Measurements from ENCODE around the gene PLXND1. TPM values are rescaled to one million over a fixed set of nuclear protein-coding genes. Genes with fewer than 3 reads are reported as not detected.

PLXND1 gene
- total RNA-seq, 4 donors from 2014 or later = 155 to 300 (median 197) TPM

DNA sequence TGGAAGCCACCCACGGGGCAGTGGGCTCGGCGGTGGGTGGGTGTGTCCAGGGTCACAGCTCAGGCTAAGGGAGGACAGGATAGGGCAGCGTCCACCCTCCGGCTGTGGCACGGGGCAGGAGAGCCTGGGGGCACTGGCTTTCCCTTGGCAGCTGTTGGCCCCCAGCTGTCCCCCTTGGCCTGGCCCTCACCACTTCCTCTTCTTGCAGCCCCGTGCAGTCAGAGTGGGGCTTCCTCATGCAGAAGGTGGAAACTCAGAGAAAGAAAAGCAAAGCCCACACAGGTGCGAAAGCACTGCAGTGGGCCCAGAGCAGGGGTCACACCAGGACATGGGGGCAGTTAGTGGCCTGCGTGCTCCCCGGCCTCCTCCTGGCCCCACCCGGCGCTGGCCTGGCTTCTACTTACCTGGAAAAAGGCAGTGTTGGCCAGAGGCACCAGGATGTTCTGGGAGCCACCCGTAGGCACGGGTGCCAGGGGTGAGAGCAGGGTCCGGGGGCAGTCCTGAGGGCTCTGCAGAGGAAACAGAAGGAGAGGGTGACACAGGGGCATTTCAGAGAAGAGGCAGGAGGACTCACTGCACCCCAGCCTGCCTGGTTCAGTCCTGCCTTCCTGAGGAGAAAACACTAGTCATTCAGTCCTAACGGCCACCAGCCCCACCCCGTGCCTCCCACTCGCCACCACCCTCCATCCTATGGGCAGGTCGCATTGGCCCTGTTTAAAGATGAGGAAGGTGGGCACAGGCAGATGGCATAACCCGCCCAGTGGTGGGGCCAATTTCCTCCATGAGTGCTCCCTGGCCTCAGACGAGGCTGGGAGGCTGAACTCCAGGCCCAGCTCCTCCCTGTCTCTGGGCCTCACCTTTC is 28.3 kb downstream of the PLXND1 start:
- H3K4me1 ChIP-seq = peaks cover 0 to 45% (median 33%) of the 10 kb centered on the region in 4 donors
- H3K27me3 ChIP-seq = no peaks in the 10 kb centered on the region
- DNase-seq (ENCODE audit: low spot score in 2 of 2) = no peak
- 65 to 66% methylated on average over 18 to 19 of the region's 21 CpGs for WGBS, 2 donors
- TF ChIP-seq, protein P1, sequence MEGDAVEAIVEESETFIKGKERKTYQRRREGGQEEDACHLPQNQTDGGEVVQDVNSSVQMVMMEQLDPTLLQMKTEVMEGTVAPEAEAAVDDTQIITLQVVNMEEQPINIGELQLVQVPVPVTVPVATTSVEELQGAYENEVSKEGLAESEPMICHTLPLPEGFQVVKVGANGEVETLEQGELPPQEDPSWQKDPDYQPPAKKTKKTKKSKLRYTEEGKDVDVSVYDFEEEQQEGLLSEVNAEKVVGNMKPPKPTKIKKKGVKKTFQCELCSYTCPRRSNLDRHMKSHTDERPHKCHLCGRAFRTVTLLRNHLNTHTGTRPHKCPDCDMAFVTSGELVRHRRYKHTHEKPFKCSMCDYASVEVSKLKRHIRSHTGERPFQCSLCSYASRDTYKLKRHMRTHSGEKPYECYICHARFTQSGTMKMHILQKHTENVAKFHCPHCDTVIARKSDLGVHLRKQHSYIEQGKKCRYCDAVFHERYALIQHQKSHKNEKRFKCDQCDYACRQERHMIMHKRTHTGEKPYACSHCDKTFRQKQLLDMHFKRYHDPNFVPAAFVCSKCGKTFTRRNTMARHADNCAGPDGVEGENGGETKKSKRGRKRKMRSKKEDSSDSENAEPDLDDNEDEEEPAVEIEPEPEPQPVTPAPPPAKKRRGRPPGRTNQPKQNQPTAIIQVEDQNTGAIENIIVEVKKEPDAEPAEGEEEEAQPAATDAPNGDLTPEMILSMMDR (IDR thresholded peaks at IDR 0.05) = no peak
- peaks cover 0 to 100% (median 0%) of the 10 kb centered on the region in 3 donors for H3K36me3 ChIP-seq
- peak overlapping the region in 3 of 4 donors; percentile 84 to 91 (median 89) for H3K27ac ChIP-seq
- H3K9me3 ChIP-seq = no peaks in the 10 kb centered on the region
- H3K4me3 ChIP-seq = no peak overlapping the region

DNA sequence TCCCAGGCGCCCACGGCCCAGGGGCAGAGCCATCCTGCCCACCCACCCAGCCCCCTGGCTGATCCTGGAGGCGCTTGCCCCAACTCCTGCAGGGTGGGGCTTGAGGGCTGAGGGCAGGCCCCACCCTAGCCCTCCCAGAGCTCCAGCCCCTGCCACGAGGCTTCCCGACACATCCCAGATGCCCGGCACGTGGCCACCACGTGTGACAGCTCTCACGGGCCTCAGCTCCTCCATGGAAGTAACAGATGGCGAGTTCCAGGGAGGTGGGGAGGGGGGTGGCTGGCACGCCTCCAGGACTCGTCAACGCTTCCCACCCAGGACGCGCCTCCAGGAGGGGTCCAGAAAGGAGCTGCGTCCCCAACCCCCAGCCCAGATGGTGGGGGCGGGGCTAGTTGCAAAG is 29.1 kb downstream of the PLXND1 start:
- TF ChIP-seq, protein P1 (IDR thresholded peaks at IDR 0.05) = no peak
- TF ChIP-seq POLR2A (IDR thresholded peaks at IDR 0.05) = no peak
- no peak for TF ChIP-seq EP300 (IDR thresholded peaks at IDR 0.05)
- peak; percentile 62 to 64 for DNase-seq (ENCODE audit: low spot score in 2 of 2)
- Histone ChIP-seq H3K36me3 (peaks cover 0 to 100% (median 6%) of the 10 kb centered on the region in 3 donors), H3K4me1 (peaks cover 0 to 45% (median 33%) of the 10 kb centered on the region in 4 donors), H3K4me3 (no peak overlapping the region), H3K27me3 (no peaks in the 10 kb centered on the region), H3K27ac (peak overlapping the region; percentile 34 to 91 (median 86)), H3K9me3 (no peaks in the 10 kb centered on the region)
- WGBS, 2 donors = 35 to 41% methylated on average over 13 to 15 of the region's 17 CpGs

DNA sequence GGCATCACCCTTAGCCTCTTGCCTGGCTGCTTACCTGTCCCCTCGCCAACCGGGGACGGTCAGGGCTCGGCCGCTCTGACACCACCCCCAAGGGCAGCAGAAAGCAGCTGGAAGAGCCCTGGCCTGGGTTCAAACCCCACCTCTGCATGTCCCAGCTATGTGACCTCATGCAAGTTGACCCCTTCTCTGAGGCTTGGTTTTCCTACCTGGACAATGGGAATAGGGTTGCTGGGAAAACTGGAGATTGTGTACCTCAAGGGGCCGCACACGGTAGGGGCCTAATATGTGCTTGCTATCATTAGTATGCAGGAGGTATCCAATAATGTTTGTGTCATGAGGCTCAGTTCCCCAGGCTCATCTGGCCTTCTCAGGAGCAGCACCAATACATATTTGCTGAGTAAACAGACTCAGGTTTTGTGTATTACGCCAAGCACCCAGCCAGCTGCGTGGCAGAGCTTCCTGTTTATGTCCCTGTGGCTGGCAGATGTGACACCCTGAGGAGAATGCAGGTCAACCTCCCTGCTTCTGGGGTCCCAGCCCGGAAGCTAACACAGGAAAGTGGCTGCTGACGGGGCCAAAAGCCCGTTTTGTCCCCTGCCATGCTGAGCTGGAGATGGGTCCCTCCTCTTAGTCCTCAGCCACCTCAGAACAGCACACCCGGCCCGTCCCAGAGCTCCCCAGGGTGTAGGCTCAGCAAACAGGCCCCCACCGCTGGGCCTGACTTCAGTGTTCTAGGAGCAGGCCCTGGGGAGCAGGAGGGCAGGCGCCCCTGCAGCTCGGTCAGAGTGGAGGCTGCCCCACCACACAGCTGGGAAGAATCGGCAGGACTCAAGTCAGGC is 29.7 kb downstream of the PLXND1 start:
- DNase-seq (ENCODE audit: low spot score in 2 of 2) = peak in 1 of 2 donors; percentile 52
- Histone ChIP-seq H3K27me3 (no peaks in the 10 kb centered on the region), H3K4me3 (no peak overlapping the region), H3K36me3 (peaks cover 0 to 100% (median 6%) of the 10 kb centered on the region in 3 donors), H3K27ac (peak overlapping the region; percentile 34 to 91 (median 86)), H3K4me1 (peaks cover 0 to 45% (median 33%) of the 10 kb centered on the region in 4 donors), H3K9me3 (no peaks in the 10 kb centered on the region)
- WGBS, 2 donors = 63 to 82% methylated on average over 15 to 18 of the region's 18 CpGs
- TF ChIP-seq POLR2A (IDR thresholded peaks at IDR 0.05) (no peak), EP300 (IDR thresholded peaks at IDR 0.05) (peak; percentile 25 to 68)
- TF ChIP-seq, protein P1 (IDR thresholded peaks at IDR 0.05) = no peak

DNA sequence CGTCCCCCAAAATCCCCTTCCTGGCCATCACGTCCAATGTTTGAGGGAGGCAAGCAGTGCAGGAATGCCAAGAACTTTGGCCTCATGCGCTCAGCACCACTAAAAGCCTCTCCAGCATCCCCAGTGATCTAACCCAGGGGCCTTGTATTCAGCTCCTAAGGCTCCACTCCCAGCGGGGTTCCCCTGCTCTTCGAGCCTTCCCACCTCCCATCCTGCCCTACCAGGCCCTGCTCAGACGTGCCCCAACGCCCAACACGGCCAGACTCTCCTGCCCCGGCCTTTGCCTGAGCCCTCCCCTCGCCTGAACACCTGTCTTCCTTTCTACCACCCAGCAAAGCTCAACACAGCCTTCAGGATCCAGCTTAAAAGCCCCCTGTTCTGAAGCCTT is 30.5 kb downstream of the PLXND1 start:
- TF ChIP-seq POLR2A (IDR thresholded peaks at IDR 0.05) (no peak), EP300 (IDR thresholded peaks at IDR 0.05) (no peak)
- H3K9me3 ChIP-seq = no peaks in the 10 kb centered on the region
- H3K36me3 ChIP-seq = peaks cover 0 to 100% (median 6%) of the 10 kb centered on the region in 3 donors
- H3K27ac ChIP-seq = peak overlapping the region in 3 of 4 donors; percentile 84 to 91 (median 89)
- H3K4me1 ChIP-seq = peaks cover 0 to 45% (median 33%) of the 10 kb centered on the region in 4 donors
- WGBS, 2 donors = 72 to 74% methylated on average over 8 to 10 of the region's 10 CpGs
- H3K4me3 ChIP-seq = no peak overlapping the region
- DNase-seq (ENCODE audit: low spot score in 2 of 2) = no peak
- H3K27me3 ChIP-seq = no peaks in the 10 kb centered on the region

DNA sequence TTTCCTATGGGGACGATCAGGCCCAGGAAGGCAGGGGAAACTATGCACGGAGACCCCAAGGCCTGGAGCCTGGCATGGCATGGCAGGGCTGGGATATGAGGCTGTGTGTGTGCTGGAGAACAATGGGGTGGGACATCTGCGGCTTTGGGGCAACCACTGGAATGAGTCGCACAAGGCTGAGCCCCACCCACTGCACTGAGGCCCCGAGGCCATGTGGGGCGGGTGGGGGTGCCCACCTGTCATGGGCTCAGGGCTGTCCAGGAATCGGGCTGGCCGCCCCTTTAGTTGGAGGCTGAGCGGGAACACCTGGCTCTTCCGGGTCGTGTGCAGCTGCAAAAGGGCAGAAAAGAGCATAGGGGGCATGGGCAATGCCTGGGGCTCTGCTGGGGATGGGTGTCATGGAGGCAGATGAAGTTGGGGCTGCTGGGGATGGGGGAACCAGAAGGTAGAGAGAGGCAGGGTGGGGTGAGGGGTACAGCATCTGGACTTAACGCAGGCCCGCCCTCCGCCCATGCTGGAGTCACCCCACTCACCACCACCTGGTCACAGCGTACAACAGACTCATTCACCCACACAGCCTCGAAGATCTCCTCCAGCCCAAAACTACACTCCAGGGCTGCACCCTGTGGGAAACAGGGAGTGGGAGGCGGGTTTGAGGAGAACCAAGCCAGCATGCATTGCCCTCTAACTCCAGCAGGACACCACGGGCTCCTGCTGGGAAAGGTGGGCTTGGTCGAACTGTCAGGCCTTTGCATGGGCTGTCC is 31.1 kb downstream of the PLXND1 start:
- H3K27ac ChIP-seq = peak overlapping the region in 3 of 4 donors; percentile 84 to 91 (median 89)
- H3K36me3 ChIP-seq = peaks cover 0 to 100% (median 6%) of the 10 kb centered on the region in 3 donors
- peaks cover 0 to 45% (median 33%) of the 10 kb centered on the region in 4 donors for H3K4me1 ChIP-seq
- TF ChIP-seq, protein P1 (IDR thresholded peaks at IDR 0.05) = no peak
- TF ChIP-seq EP300 (IDR thresholded peaks at IDR 0.05) (no peak), POLR2A (IDR thresholded peaks at IDR 0.05) (no peak)
- DNase-seq (ENCODE audit: low spot score in 2 of 2) = no peak
- H3K4me3 ChIP-seq = no peak overlapping the region
- WGBS, 2 donors = 76 to 77% methylated on average over 14 to 19 of the region's 19 CpGs
- no peaks in the 10 kb centered on the region for H3K9me3 ChIP-seq
- H3K27me3 ChIP-seq = no peaks in the 10 kb centered on the region

Data from tibial nerve (tissue), 4 donors.